HG03354 (cell line): ENCODE data around the gene ADAM22.
"Not testable (repeated sequence)": the region's sequence is repeated elsewhere in the genome, so short reads cannot be mapped to it uniquely, and the experiment has no call there.

Source experiments
- ATAC-seq: cut with Tn5 transposase; IDR thresholded peaks from one replicate; pipeline ENCODE4 v1.9.1; 2021; ENCODE audit warnings: mild to moderate bottlenecking; ENCODE audit not compliant: unreplicated experiment, poor library complexity, severe bottlenecking

Gene ADAM22

DNA sequence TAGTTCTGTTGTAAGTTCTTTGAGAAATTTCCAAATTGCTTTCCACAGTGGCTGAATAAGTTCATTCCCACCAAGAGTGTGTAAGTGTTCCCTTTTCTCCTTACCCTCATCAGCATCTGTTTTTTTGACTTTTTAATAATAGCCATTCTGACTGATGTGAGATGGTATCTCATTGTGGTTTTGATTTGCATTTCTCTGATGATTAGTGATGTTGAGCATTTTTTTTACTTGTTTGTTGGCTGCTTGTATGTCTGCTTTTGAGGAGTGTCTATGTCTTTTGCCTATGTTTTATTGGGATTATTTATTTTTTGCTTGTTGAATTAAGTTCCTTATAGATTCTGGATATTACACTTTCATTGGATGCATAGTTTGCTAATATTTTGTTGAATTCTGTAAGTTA lies 11.9 kb downstream of the ADAM22 start:
- not testable (repeated sequence) for ATAC-seq

GRCh38 chr7:87948371-87948770 lies 14.3 kb downstream of the ADAM22 start:
- no peak for ATAC-seq

DNA sequence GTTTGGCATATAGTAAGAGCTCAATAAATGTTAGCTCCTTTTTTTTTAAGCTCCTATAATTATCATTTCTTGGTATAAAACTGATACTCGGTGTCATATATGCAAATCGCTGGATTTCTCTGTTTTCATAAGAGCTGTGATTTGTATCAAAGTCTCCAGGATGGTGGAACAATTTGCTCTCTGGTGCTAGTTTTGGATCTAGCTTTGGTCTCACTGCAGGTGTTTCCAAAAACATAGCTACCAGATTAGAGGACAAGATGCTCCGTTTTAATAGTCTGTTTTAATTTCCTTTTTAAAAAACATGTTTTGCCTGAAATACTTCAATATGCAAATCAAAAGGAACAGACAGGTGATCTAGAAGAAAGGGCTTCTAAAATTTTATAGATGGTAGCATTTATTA lies 25.3 kb downstream of the ADAM22 start:
- no peak for ATAC-seq

DNA sequence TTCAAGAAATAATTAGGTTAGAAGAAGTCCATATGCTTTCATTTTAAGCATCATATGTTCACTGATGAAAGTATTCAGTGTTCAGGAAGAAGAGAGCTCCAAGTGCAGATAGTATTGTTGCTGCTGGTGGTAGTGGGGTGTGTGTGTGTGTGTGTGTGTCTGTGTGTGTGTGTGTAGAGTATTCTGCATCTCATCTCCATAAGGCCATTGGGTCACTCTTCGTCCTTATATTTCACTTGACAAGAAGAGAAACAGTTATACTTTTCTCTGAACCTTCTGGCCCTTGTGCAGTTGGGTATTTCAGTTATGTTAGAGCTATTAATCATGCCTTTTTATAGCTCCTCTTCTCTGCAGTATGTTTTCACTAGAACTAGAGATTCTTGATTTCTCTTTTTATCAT lies 26.2 kb downstream of the ADAM22 start:
- no peak for ATAC-seq

DNA sequence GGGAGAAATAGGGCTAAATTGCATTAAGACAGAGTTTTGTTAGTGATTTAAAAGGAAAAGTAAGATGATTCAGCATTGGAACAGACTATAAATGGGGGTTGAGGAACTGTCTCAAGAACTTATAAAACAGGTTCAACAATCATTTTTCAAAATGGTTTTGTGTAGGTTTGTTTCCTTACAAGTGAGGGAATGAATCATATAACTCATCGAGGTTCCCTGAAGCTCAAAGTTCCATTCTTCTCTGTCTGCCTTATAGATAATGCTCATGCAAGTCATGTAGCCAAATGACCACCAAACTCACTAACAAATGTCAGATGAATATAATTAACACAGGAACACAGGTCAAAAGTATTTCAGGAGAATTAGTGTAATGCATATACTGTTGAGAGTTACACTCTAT lies 27.7 kb downstream of the ADAM22 start:
- no peak for ATAC-seq

GRCh38 chr7:87966271-87966670 lies 32.2 kb downstream of the ADAM22 start:
- ATAC-seq, result no peak

DNA sequence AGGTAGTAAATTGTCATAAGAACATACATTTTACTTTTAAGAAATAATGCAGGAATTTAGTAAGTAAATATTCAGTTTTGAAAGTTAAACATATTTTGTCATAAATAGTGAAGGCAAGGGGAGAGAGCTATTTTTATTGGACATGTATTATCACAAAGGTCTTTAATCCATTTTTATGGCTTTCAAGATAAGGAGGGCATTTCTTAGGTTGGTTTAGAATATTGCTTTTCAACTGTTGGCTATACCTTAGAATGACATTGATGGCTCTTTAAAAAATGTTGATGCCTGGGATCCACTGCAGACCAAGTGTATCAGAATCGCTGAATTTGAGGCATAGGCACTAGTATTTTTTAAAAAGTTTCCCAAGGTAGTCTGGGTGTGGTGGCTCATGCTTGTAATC lies 34.0 kb downstream of the ADAM22 start:
- no peak for ATAC-seq

- no peak for ATAC-seq
Observed at GRCh38 chr7:87982116-87982515, 48.1 kb downstream of the ADAM22 start.

DNA sequence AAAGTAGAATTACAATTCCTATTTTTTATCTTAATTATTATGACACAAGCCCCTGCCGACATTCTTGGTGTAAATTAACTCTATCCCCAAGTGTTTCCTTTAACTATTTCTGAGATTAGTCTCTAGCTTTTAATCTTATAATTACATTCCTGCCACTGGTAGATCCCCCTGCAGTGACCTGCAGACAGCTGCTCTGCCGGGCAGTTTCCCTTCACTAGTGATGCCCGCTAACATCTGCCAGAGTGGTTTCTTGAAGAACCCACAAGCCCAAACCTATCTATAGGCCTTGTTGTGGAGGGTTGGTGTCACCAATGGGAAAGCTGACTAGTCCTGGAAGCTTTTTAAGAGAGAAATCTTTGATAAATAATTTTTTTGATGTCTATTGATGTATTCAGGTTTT lies 50.0 kb downstream of the ADAM22 start:
- ATAC-seq, result no peak

DNA sequence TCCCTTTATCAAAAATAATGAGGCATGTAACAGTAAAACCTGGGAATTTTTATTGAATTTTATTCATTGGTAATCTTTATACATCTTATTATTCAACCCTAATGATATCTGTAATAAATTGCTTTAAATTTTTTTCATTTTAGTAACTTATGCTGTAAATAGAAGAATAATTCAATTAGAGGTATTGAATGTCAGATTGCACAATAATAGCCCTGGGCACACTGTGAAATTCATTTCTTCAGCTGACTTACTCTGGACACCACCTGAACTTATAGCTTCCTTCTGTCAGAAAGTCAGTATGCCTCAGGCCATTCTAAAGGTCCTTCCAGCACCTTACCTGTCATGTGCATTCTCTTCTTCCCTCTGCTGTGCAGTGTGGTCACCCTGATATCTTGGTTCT lies 59.2 kb downstream of the ADAM22 start:
- no peak for ATAC-seq

DNA sequence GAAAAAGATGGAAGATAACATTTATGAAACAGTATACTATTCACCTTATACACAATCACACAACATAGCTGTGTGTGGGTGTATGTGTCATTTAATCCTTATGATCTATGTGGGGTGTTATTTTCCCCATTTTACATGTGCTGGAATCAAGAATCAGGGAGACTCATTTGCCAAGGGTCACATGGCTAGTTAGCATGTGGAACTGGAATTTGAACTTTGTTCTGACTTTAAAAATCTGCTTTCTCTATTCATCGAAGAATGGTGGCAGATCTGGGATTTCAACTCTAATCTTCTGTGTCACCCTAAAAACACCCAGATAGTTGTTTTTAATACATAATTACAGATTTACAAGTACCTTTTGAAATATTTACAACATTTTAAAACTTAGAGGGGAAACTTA lies 65.2 kb downstream of the ADAM22 start:
- ATAC-seq, result no peak

DNA sequence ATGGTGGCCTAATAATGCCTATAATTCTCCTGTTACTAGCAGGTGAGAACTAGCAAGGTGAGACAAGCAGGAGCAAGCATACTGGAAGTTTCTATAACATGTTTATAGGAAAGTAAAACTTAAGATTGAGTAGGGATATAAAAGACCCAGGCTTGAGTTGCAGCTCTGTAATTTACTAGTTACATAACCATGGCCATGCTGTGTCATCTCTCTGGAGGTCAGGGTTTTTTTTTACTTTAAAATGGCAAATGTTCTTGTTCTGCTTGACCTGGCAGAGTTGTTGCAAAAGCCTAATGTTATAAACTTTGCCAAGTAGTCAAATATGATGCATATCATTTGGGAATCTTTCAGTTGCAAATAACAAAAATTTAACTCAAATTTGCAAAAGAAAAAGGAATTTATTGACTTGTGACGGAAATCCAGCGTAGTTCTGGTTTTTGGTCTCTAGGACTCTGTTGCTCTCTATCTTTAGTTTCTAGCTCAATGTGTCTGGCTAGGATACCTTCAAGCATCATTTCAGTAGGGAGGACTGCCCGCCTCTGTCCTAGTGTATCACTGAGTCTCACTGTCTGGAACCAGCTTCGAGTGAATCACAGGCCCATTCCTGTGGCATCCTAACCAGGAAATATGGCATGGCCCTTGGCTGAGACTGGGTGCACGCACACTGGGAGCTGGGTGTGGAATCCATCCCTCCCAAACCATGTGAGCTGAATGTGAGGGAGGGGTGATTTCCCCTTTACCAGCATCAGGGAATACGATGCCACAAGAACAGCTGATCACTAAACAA lies 67.9 kb downstream of the ADAM22 start:
- no peak for ATAC-seq

DNA sequence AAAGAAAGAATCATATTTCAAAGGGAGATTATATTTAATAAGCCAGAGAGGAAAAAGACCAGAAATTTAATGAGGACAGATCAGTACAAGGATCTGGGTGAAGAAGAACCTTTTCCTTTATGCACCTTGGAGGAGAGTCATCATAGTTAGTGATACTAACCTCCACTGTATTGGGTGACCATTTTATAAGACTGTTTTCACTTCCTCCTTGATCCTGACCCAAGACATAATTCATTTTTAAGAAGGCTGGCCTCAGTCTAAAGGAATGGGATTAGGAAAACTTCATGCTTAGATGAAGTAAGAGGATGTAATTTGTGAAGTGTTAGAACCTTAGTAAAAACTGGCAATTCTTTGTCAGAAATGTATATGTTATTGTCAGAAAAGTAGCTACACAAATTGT lies 68.6 kb downstream of the ADAM22 start:
- ATAC-seq, result no peak

DNA sequence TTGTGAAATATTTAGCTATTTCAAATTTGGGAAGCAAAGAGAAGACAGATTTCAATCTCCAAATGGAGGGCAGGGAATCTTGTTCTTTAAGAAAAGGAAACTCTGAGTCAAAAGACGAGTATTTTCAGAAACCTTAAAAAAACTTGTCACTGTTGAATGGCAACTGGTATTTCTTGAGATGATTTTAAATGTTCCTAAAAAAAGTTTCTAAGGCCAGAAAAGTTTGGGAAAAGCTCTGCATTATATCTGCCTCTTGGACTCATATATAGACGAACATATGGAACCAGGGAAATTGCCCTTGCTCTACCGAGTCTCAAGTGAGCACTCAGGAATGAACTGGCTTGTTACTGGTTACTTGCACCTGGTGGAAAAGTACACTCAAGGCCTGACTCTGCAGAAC lies 69.5 kb downstream of the ADAM22 start:
- ATAC-seq, result no peak

- ATAC-seq, result no peak
Observed at GRCh38 chr7:88005191-88005590, 71.1 kb downstream of the ADAM22 start.

- no peak for ATAC-seq
Observed at GRCh38 chr7:88009651-88010050, 75.6 kb downstream of the ADAM22 start.

- ATAC-seq, result no peak
Observed at GRCh38 chr7:88012086-88012485, 78.0 kb downstream of the ADAM22 start.

GRCh38 chr7:88013981-88014380 lies 79.9 kb downstream of the ADAM22 start:
- no peak for ATAC-seq

GRCh38 chr7:88014581-88014980 lies 80.5 kb downstream of the ADAM22 start:
- ATAC-seq, result no peak

DNA sequence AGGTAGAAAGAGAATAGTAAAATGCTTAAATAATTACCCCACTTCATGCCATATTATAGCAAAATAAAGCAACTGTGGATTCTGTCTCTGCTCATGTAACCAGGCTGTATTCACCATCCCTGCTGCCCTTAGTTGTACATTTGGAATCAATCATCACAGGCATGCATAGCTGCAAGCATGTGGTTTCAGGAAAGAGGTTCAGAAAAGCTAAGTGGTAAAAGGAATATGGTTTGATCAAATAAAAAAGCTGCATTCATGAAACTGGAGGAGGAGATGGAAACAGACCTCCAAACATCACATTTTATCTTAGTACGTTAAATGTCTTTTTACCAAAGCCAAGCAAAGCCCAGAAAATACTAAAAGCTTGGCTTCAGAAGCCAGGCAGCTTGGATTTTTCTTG lies 81.3 kb downstream of the ADAM22 start:
- no peak for ATAC-seq

DNA sequence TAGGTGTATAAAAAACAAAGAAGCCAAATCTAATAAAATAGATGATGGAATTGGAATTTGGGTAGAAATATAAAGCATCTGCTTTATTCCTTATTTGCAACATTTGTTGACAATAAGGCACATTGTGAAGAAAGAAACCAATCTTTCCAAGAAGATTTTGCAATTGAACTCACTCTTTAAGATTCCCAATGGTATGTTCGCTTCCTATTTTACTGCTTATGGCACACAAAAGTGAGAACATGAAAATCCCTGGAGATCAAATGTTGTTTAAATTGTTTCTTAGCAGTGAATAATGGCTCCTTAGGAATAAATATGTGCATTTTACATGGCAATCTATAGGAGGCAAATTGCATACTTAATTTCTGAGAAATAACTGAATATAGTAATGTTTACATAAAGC lies 84.5 kb downstream of the ADAM22 start:
- ATAC-seq, result no peak
